GM12878 (cell line): ENCODE results near the gene DOCK2. TPM values are rescaled to one million over a fixed set of nuclear protein-coding genes. Genes with fewer than 3 reads are reported as not detected.

Experiments used
- ATAC-seq: fragments of 200-7000 bp; cut with Tn5 transposase; 3 replicates; pipeline ENCODE4 v1.9.1; 2020; ENCODE audit warnings: mild to moderate bottlenecking, moderate library complexity
- BruUV-seq: library from RNA; stranded (reverse); fragments of 400-500 nt; replicated peaks from 2 replicates; lab custom pipeline; 2021; lab: Mats Ljungman, UMichigan
- CTCF ChIA-PET: fragments of 300-600 bp; sonication (Branson Sonifier 250); formaldehyde crosslinking; extraction: SDS; loops from one replicate; lab custom pipeline; 2021; ENCODE audit warnings: inconsistent platforms; lab: Yijun Ruan, JAX
- POLR2A ChIA-PET: fragments of 350-600 bp; formaldehyde crosslinking; extraction: SDS; loops from one replicate; lab custom pipeline; 2021; ENCODE audit warnings: inconsistent platforms; lab: Charles Lee
- RAD21 ChIA-PET: fragments of 300-600 bp; sonication (Branson Sonifier 250); formaldehyde crosslinking; loops from one replicate; lab custom pipeline; 2023; ENCODE audit warnings: antibody characterized with exemption; ENCODE audit not compliant: unreplicated experiment; lab: Charles Lee
- SMC1A ChIA-PET: fragments of 300-600 bp; sonication (Branson Sonifier 250); formaldehyde crosslinking; loops from one replicate; lab custom pipeline; 2023; ENCODE audit not compliant: unreplicated experiment, uncharacterized antibody; lab: Charles Lee
- DNase-seq: peaks from one replicate; pipeline ENCODE4 v3.0.0-alpha.2; 2011; ENCODE audit warnings: low read depth, low spot score
- FAIRE-seq: peaks from 3 replicates; lab custom pipeline; 2011; peaks lifted over from hg19 to GRCh38; lab: Jason Lieb, UNC
- H2AFZ ChIP-seq: 2 replicates; pipeline ENCODE4 v1.6.0; 2011; ENCODE audit warnings: low read depth, low read length, control low read depth; ENCODE audit not compliant: control insufficient read depth
- H3K27ac ChIP-seq: 2 replicates; pipeline ENCODE4 v1.5.1; 2011; ENCODE audit warnings: control low read depth; ENCODE audit not compliant: control insufficient read depth, insufficient read depth
- H3K27me3 ChIP-seq, 2 experiments: replicated peaks in 1 of 2; 2 replicates each; pipeline versions ENCODE4 v1.6.0 to v1.6.1; 2011; ENCODE audit warnings: low read length in 1 of 2; ENCODE audit not compliant: control insufficient read depth in 2 of 2, insufficient read depth in 2 of 2
- H3K36me3 ChIP-seq, 2 experiments: 2 replicates each; pipeline ENCODE4 v1.5.1; 2011; ENCODE audit warnings: low read length in 1 of 2; ENCODE audit not compliant: control insufficient read depth in 2 of 2, insufficient read depth in 2 of 2
- H3K4me1 ChIP-seq: 2 replicates; pipeline ENCODE4 v1.6.1; 2011; ENCODE audit warnings: mild to moderate bottlenecking, low read length, moderate library complexity, mixed read lengths; ENCODE audit not compliant: control insufficient read depth, insufficient read depth
- H3K4me2 ChIP-seq: 2 replicates; pipeline ENCODE4 v1.6.0; 2011; ENCODE audit warnings: control low read depth; ENCODE audit not compliant: control insufficient read depth, insufficient read depth
- H3K4me3 ChIP-seq: fragments of 200-600 bp; sonication (generic); 2 replicates; pipeline ENCODE4 v1.5.1; 2016
- H3K79me2 ChIP-seq: 2 replicates; pipeline ENCODE4 v1.6.0; 2011; ENCODE audit warnings: low read length; ENCODE audit not compliant: control insufficient read depth, insufficient read depth
- H3K9ac ChIP-seq: 2 replicates; pipeline ENCODE4 v1.8.0; 2011; ENCODE audit warnings: low read length, control low read depth, mixed read lengths; ENCODE audit not compliant: control insufficient read depth, insufficient read depth
- H3K9me3 ChIP-seq: replicated peaks from 3 replicates; pipeline ENCODE4 v1.5.1; 2011; ENCODE audit warnings: mild to moderate bottlenecking, low read length; ENCODE audit not compliant: control insufficient read depth, insufficient read depth
- H4K20me1 ChIP-seq: 2 replicates; pipeline ENCODE4 v1.6.0; 2011; ENCODE audit not compliant: control insufficient read depth, insufficient read depth
- CHD1 ChIP-seq: IDR thresholded peaks from 2 replicates; pipeline ENCODE4 v1.6.1; 2012; ENCODE audit warnings: low read depth, low read length, improper control_type of control experiment
- ETV6 ChIP-seq, 2 experiments: fragments of 450-650 bp in 1 of 2; IDR thresholded peaks in 1 of 2; conservative IDR thresholded peaks in 1 of 2; 2 replicates each; pipeline ENCODE4 v1.6.1; 2014; ENCODE audit warnings: antibody characterized with exemption in 1 of 2, borderline replicate concordance in 1 of 2, low read depth in 1 of 2, mild to moderate bottlenecking in 1 of 2, moderate library complexity in 1 of 2
- FOXM1 ChIP-seq: IDR thresholded peaks from 2 replicates; pipeline ENCODE4 v1.6.1; 2012; ENCODE audit warnings: low read depth, mild to moderate bottlenecking, inconsistent platforms, low read length, moderate library complexity
- LARP7 ChIP-seq: fragments of 450-650 bp; IDR thresholded peaks from 2 replicates; pipeline ENCODE4 v1.6.1; 2017; ENCODE audit warnings: mild to moderate bottlenecking
- MTA2 ChIP-seq: fragments of 450-650 bp; IDR thresholded peaks from 2 replicates; pipeline ENCODE4 v1.6.1; 2016; ENCODE audit warnings: low read depth, mild to moderate bottlenecking, moderate library complexity
- NKRF ChIP-seq: fragments of 450-650 bp; conservative IDR thresholded peaks from 2 replicates; pipeline ENCODE4 v1.6.1; 2017; ENCODE audit warnings: mild to moderate bottlenecking, moderate library complexity
- NR2C2 ChIP-seq: IDR thresholded peaks from 2 replicates; pipeline ENCODE4 v1.6.1; 2011; ENCODE audit warnings: borderline replicate concordance, low read depth; ENCODE audit not compliant: control insufficient read depth, insufficient read length
- RAD21 ChIP-seq: IDR thresholded peaks from 2 replicates; pipeline ENCODE4 v1.6.1; 2011; ENCODE audit warnings: mild to moderate bottlenecking, low read depth, low read length, moderate library complexity; ENCODE audit not compliant: insufficient read depth
- RB1 ChIP-seq: fragments of 450-650 bp; formaldehyde crosslinking; IDR thresholded peaks from 2 replicates; pipeline ENCODE4 v1.6.1; 2017; ENCODE audit warnings: mild to moderate bottlenecking, borderline replicate concordance
- RUNX3 ChIP-seq: IDR thresholded peaks from 2 replicates; pipeline ENCODE4 v1.6.1; 2012; ENCODE audit warnings: low read length, inconsistent platforms
- WGBS: methylation state at CpG from one replicate; pipeline ENCODE4 v1.1.6; 2016; ENCODE audit warnings: low lambda C conversion rate; ENCODE audit not compliant: insufficient replicate concordance, insufficient coverage; ENCODE audit errors: missing lambda C conversion rate; 5-methylcytosine and 5-hydroxymethylcytosine counted together
- in situ Hi-C: fragments of 300-500 bp; cut with MboI; formaldehyde crosslinking; loops from 9 replicates; pipeline ENCODE4 v1.14.3; 2018; ENCODE audit warnings: mixed read lengths
- intact Hi-C: fragments of 100-400 bp; cut with micrococcal nuclease; formaldehyde crosslinking; loops from one replicate; pipeline ENCODE4 v1.14.2; 2022; ENCODE audit not compliant: unreplicated experiment
- polyA plus RNA-seq, 11 experiments: library from polyadenylated mRNA; depleted of rRNA in 4 of 11; unstranded in 6 of 11; stranded (reverse) in 5 of 11; fragments of >200 nt; fragmentation: Nextera tagmentation in 4 of 11; fragmentation: Illumina TruSeq in 1 of 11; extraction: Ambion mirVana in 4 of 11; extraction: Trizol in 1 of 11; gene quantifications; 1 replicate in 1 of 11; 2 replicates in 10 of 11; pipeline versions ENCODE4 v1.2.1 to v1.2.3, GENCODE V29; 2011 to 2016; ENCODE audit warnings: inconsistent platforms in 2 of 11, missing spikeins in 2 of 11, low read depth in 1 of 11
- total RNA-seq, 4 experiments: library from RNA; depleted of rRNA in 3 of 4; stranded (reverse); fragments of >200 nt in 3 of 4; fragmentation: Illumina TruSeq in 1 of 4; extraction: Trizol in 1 of 4; gene quantifications; 2 replicates each; pipeline versions ENCODE4 v1.2.1 to v1.2.3, GENCODE V29; 2013 to 2021

The DOCK2 gene
- total and polyA plus RNA-seq, 10 of the 15 experiments (the other 5 are each of a cell fraction or from before 2014, with no cell fraction given): 34.2 to 192 (median 118) TPM

GRCh38 chr5:169906745-169907649, 269.9 kb downstream of the DOCK2 start:
- CTCF ChIA-PET: interaction anchor here (0.6 kb wide), 1 partner anchor 207 kb away, joined by 3 read pairs; no protein-coding TSS in a partner anchor

More at GRCh38 chr5:169906745-169907649, 269.9 kb downstream of the DOCK2 start:
- peaks cover 0 to 2% of the 10 kb centered on the region in 2 experiments; a peak in 3 of 4 replicates for H3K36me3 ChIP-seq
- ChIA-PET POLR2A (no interaction called here), SMC1A (interaction anchor here (0.7 to 2.3 kb wide), 4 partner anchors 10 to 102 kb away, joined by 3 to 9 read pairs (median 3); no protein-coding TSS in a partner anchor), RAD21 (interaction anchor here (1.8 kb wide), 1 partner anchor 101 kb away, joined by 8 read pairs; no protein-coding TSS in a partner anchor)
- H3K27ac ChIP-seq: no peak overlapping the region
- H3K4me1 ChIP-seq: no peaks in the 10 kb centered on the region
- H3K9me3 ChIP-seq: no peaks in the 10 kb centered on the region
- no TSS peak for BruUV-seq
- no peaks in the 10 kb centered on the region for H3K79me2 ChIP-seq
- H4K20me1 ChIP-seq: 0 out of 2 replicates have a peak, but pooled peaks cover 5% of the 10 kb centered on the region
- H3K4me2 ChIP-seq: no peak overlapping the region
- in situ Hi-C loops: no loop called here
- ATAC-seq: no peak
- H2AFZ ChIP-seq: no peak overlapping the region
- no peak for FAIRE-seq
- H3K9ac ChIP-seq: no peak overlapping the region
- 96% methylated on average over 8 of the region's 8 CpGs for WGBS
- no peak for DNase-seq
- H3K27me3 ChIP-seq: no peaks in the 10 kb centered on the region
- intact Hi-C loops: loop anchor here (10.0 kb wide), 1 partner anchor 202 kb away; no protein-coding TSS in a partner anchor
- TF ChIP-seq RUNX3 (no peak), NKRF (no peak), NR2C2 (no peak), RAD21 (no peak), CHD1 (no peak), FOXM1 (no peak), RB1 (no peak), ETV6 (conservative IDR thresholded peaks at IDR 0.05 in 1 of 2, IDR thresholded peaks at IDR 0.05 in 1 of 2; ENCODE audit: borderline replicate concordance in 1 of 2, low read depth in 1 of 2) (no peak), MTA2 (no peak), LARP7 (no peak)
- H3K4me3 ChIP-seq: no peak overlapping the region
